IMR-90 (cell line): Measurements from ENCODE around the gene NELL1. TPM values are rescaled to one million over a fixed set of nuclear protein-coding genes. Genes with fewer than 3 reads are reported as not detected.

Experiments used
- ATAC-seq: fragments of 200-7000 bp; cut with Tn5 transposase; 2 replicates; pipeline ENCODE4 v1.9.1; 2020; ENCODE audit warnings: low read depth, mild to moderate bottlenecking, moderate library complexity
- BruUV-seq: library from RNA; stranded (reverse); fragments of 400-500 nt; replicated peaks from 2 replicates; lab custom pipeline; 2021; lab: Mats Ljungman, UMichigan
- CTCF ChIA-PET: fragments of 300-600 bp; formaldehyde crosslinking; extraction: SDS; loops from one replicate; lab custom pipeline; 2021; ENCODE audit warnings: antibody characterized with exemption; lab: Yijun Ruan, JAX
- POLR2A ChIA-PET: fragments of 300-600 bp; sonication (Branson Sonifier 250); formaldehyde crosslinking; loops from one replicate; lab custom pipeline; 2022; ENCODE audit warnings: antibody characterized with exemption; ENCODE audit not compliant: unreplicated experiment; lab: Charles Lee
- DNase-seq: peaks from one replicate; pipeline ENCODE4 v3.0.0; 2013
- H2AFZ ChIP-seq: replicated peaks from 2 replicates; pipeline ENCODE3; 2013; ENCODE audit warnings: low read length, mild to moderate bottlenecking; ENCODE audit not compliant: poor library complexity
- H2AK5ac ChIP-seq: 2 replicates; pipeline ENCODE4 v1.6.1; 2013; ENCODE audit warnings: low read depth, low read length, inconsistent platforms
- H2AK9ac ChIP-seq: replicated peaks from 2 replicates; pipeline ENCODE3; 2013; ENCODE audit warnings: mild to moderate bottlenecking, low read depth, low read length, moderate library complexity; ENCODE audit not compliant: poor library complexity
- H2BK120ac ChIP-seq: 2 replicates; pipeline ENCODE4 v1.6.1; 2013; ENCODE audit warnings: low read depth, low read length, inconsistent platforms
- H2BK15ac ChIP-seq: 3 replicates; pipeline ENCODE4 v1.6.1; 2013; ENCODE audit warnings: low read depth, low read length, inconsistent platforms
- H2BK20ac ChIP-seq: 2 replicates; pipeline ENCODE4 v1.6.1; 2013; ENCODE audit warnings: low read depth, mild to moderate bottlenecking, inconsistent platforms, low read length, moderate library complexity
- H2BK5ac ChIP-seq: 2 replicates; pipeline ENCODE4 v1.6.1; 2013; ENCODE audit warnings: mild to moderate bottlenecking, low read depth, low read length, inconsistent platforms; ENCODE audit not compliant: poor library complexity, severe bottlenecking
- H3K14ac ChIP-seq: replicated peaks from 2 replicates; pipeline ENCODE4 v1.6.1; 2013; ENCODE audit warnings: low read depth, low read length, inconsistent platforms
- H3K18ac ChIP-seq: 2 replicates; pipeline ENCODE4 v1.6.1; 2013; ENCODE audit warnings: low read depth, low read length, control low read depth
- H3K23ac ChIP-seq: 2 replicates; pipeline ENCODE4 v1.6.1; 2013; ENCODE audit warnings: low read depth, low read length, inconsistent platforms
- H3K27ac ChIP-seq: 2 replicates; pipeline ENCODE4 v1.5.1; 2013; ENCODE audit warnings: mild to moderate bottlenecking, control low read depth, low read length; ENCODE audit not compliant: insufficient read depth
- H3K27me3 ChIP-seq: 2 replicates; pipeline ENCODE4 v1.6.1; 2013; ENCODE audit warnings: low read length; ENCODE audit not compliant: control insufficient read depth, insufficient read depth
- H3K36me3 ChIP-seq: 2 replicates; pipeline ENCODE4 v1.6.1; 2013; ENCODE audit warnings: low read length, mixed read lengths; ENCODE audit not compliant: control insufficient read depth, insufficient read depth
- H3K4ac ChIP-seq: 2 replicates; pipeline ENCODE4 v1.6.1; 2013; ENCODE audit warnings: low read depth, low read length, inconsistent platforms
- H3K4me1 ChIP-seq: 2 replicates; pipeline ENCODE4 v1.6.1; 2013; ENCODE audit warnings: low read length, mixed read lengths; ENCODE audit not compliant: control insufficient read depth, insufficient read depth
- H3K4me2 ChIP-seq: 2 replicates; pipeline ENCODE4 v1.6.1; 2013; ENCODE audit warnings: low read depth, mild to moderate bottlenecking, control low read depth, low read length, moderate library complexity
- H3K4me3 ChIP-seq: 2 replicates; pipeline ENCODE4 v1.5.1; 2013; ENCODE audit warnings: low read depth, mild to moderate bottlenecking, control low read depth, low read length, moderate library complexity; ENCODE audit not compliant: insufficient read depth
- H3K56ac ChIP-seq: 2 replicates; pipeline ENCODE4 v1.6.1; 2013; ENCODE audit warnings: low read length, inconsistent platforms; ENCODE audit not compliant: insufficient read depth; ENCODE audit errors: extremely low read depth
- H3K79me1 ChIP-seq, 2 experiments: 2 replicates each; pipeline ENCODE4 v1.6.1; 2013; ENCODE audit warnings: low read length in 2 of 2, inconsistent platforms in 1 of 2, low read depth in 1 of 2
- H3K9ac ChIP-seq: 2 replicates; pipeline ENCODE4 v1.6.1; 2013; ENCODE audit warnings: low read depth, low read length, control low read depth
- H3K9me1 ChIP-seq: 2 replicates; pipeline ENCODE4 v1.6.1; 2013; ENCODE audit warnings: low read length, inconsistent platforms; ENCODE audit not compliant: insufficient read depth
- H3K9me3 ChIP-seq: 2 replicates; pipeline ENCODE4 v1.6.1; 2013; ENCODE audit warnings: low read length; ENCODE audit not compliant: control insufficient read depth, insufficient read depth
- H4K20me1 ChIP-seq: 2 replicates; pipeline ENCODE4 v1.6.1; 2013; ENCODE audit warnings: low read length, inconsistent platforms; ENCODE audit not compliant: insufficient read depth
- H4K5ac ChIP-seq: 2 replicates; pipeline ENCODE4 v1.6.1; 2013; ENCODE audit warnings: mild to moderate bottlenecking, low read depth, low read length, control low read depth
- H4K8ac ChIP-seq, 2 experiments: 2 replicates each; pipeline ENCODE4 v1.6.1; 2013; ENCODE audit warnings: low read depth in 2 of 2, low read length in 2 of 2, control low read depth in 1 of 2, inconsistent platforms in 1 of 2
- H4K91ac ChIP-seq: 2 replicates; pipeline ENCODE4 v1.6.1; 2013; ENCODE audit warnings: low read depth, low read length, inconsistent platforms; ENCODE audit not compliant: insufficient read depth
- CEBPB ChIP-seq: IDR thresholded peaks from 2 replicates; pipeline ENCODE4 v1.6.1; 2012; ENCODE audit warnings: low read depth, low read length, improper control_type of control experiment
- CTCF ChIP-seq: conservative IDR thresholded peaks from 2 replicates; pipeline ENCODE4 v1.5.1; 2012; ENCODE audit warnings: mild to moderate bottlenecking, low read depth, low read length, improper control_type of control experiment
- ELK1 ChIP-seq: fragments of 150-350 bp; IDR thresholded peaks from 2 replicates; pipeline ENCODE4 v1.6.1; 2016; ENCODE audit warnings: low read depth, mild to moderate bottlenecking, low read length, moderate library complexity, borderline replicate concordance
- MXI1 ChIP-seq: IDR thresholded peaks from 2 replicates; pipeline ENCODE4 v1.6.1; 2012; ENCODE audit warnings: low read depth, mild to moderate bottlenecking, low read length, moderate library complexity, borderline replicate concordance
- NFE2L2 ChIP-seq: fragments of 150-350 bp; IDR thresholded peaks from 2 replicates; pipeline ENCODE4 v1.6.1; 2016; ENCODE audit warnings: low read depth, mild to moderate bottlenecking, low read length
- POLR2A ChIP-seq: IDR thresholded peaks from 2 replicates; pipeline ENCODE4 v1.6.1; 2012; ENCODE audit warnings: mild to moderate bottlenecking, low read depth, low read length
- RCOR1 ChIP-seq: IDR thresholded peaks from 2 replicates; pipeline ENCODE4 v1.6.1; 2012; ENCODE audit warnings: mild to moderate bottlenecking, low read length, improper control_type of control experiment; ENCODE audit not compliant: insufficient replicate concordance
- USF2 ChIP-seq: fragments of 150-350 bp; IDR thresholded peaks from 2 replicates; pipeline ENCODE4 v1.6.1; 2017; ENCODE audit warnings: mild to moderate bottlenecking, antibody characterized with exemption, low read length, low read depth
- WGBS, 2 experiments: methylation state at CpG; one replicate each; pipeline versions ENCODE4 v1.1.5 to v1.1.7; 2013; ENCODE audit warnings: missing lambda C conversion rate in 2 of 2; ENCODE audit not compliant: insufficient read length in 1 of 2; ENCODE audit errors: extremely low coverage in 2 of 2; 5-methylcytosine and 5-hydroxymethylcytosine counted together
- dilution Hi-C: fragments of 300-500 bp; cut with HindIII; formaldehyde crosslinking; loops from one replicate; pipeline ENCODE4 v1.14.3; 2018; ENCODE audit warnings: low sequenced_read_pairs; ENCODE audit not compliant: unreplicated experiment
- in situ Hi-C: fragments of 300-500 bp; cut with MboI; formaldehyde crosslinking; loops from 3 replicates; pipeline ENCODE4 v1.14.3; 2019; ENCODE audit warnings: low sequenced_read_pairs, inconsistent platforms, mixed read lengths
- intact Hi-C: fragments of 100-400 bp; cut with micrococcal nuclease; formaldehyde crosslinking; loops from 2 replicates; pipeline ENCODE4 v1.10.0; 2022
- polyA plus RNA-seq, 3 experiments: library from polyadenylated mRNA; depleted of rRNA; stranded (reverse); fragments of >200 nt; gene quantifications; 2 replicates each; pipeline ENCODE4 v1.2.3, GENCODE V29; 2012; ENCODE audit warnings: low replicate concordance in 1 of 3
- total RNA-seq: library from RNA; depleted of rRNA; stranded (reverse); fragments of >200 nt; gene quantifications from 2 replicates; pipeline ENCODE4 v1.2.3, GENCODE V29; 2012

The NELL1 gene
- total and polyA plus RNA-seq, 2 of the 4 experiments (the other 2 are of a cell fraction), result not detected

- CTCF ChIA-PET, result no interaction called here
- H3K27ac ChIP-seq, result no peak overlapping the region
- no CpG with 5 or more reads among the region's 3 CpGs for WGBS, 2 experiments
Observed at GRCh38 chr11:20874358-20874757, 205.0 kb downstream of the NELL1 start.

More at GRCh38 chr11:20874358-20874757, 205.0 kb downstream of the NELL1 start:
- no peaks in the 10 kb centered on the region for H3K27me3 ChIP-seq
- dilution Hi-C loops, result no loop called here
- POLR2A ChIA-PET, result no interaction called here
- H2AK5ac ChIP-seq, result no peak overlapping the region
- H2BK15ac ChIP-seq, result no peak overlapping the region
- H3K9ac ChIP-seq, result no peak overlapping the region
- no peak overlapping the region for H2BK5ac ChIP-seq
- H4K91ac ChIP-seq, result no peak overlapping the region
- H4K8ac ChIP-seq, result no peak overlapping the region
- DNase-seq (no peak), ATAC-seq (no peak)
- H4K20me1 ChIP-seq, result no peaks in the 10 kb centered on the region
- peaks cover 5% of the 10 kb centered on the region for H3K9me3 ChIP-seq
- H2BK120ac ChIP-seq, result no peak overlapping the region
- BruUV-seq, result no TSS peak
- H3K14ac ChIP-seq, result no peak overlapping the region
- TF ChIP-seq POLR2A (no peak), MXI1 (no peak), CEBPB (no peak), NFE2L2 (no peak), CTCF (no peak), RCOR1 (no peak), USF2 (no peak), ELK1 (no peak)
- in situ Hi-C loops, result no loop called here
- no peak overlapping the region for H2AK9ac ChIP-seq
- H3K23ac ChIP-seq, result no peak overlapping the region
- H4K5ac ChIP-seq, result no peak overlapping the region
- no peaks in the 10 kb centered on the region for H3K79me1 ChIP-seq
- no peak overlapping the region for H2AFZ ChIP-seq
- no peak overlapping the region for H3K4me2 ChIP-seq
- intact Hi-C loops, result no loop called here
- H3K4ac ChIP-seq, result no peak overlapping the region
- H3K9me1 ChIP-seq, result no peaks in the 10 kb centered on the region
- no peak overlapping the region for H3K4me3 ChIP-seq
- no peaks in the 10 kb centered on the region for H3K4me1 ChIP-seq
- no peak overlapping the region for H2BK20ac ChIP-seq
- H3K56ac ChIP-seq, result no peak overlapping the region
- H3K36me3 ChIP-seq, result no peaks in the 10 kb centered on the region
- H3K18ac ChIP-seq, result no peak overlapping the region
